RCC 7860 (cell line): ENCODE measurements around the gene SLC39A1.

Experiments
- DNase-seq: peaks from one replicate; pipeline ENCODE4 v3.0.0-alpha.2; 2015; ENCODE audit warnings: low spot score
- FAIRE-seq: peaks from 2 replicates; lab custom pipeline; 2012; peaks lifted over from hg19 to GRCh38; lab: Jason Lieb, UNC

The SLC39A1 gene

GRCh38 chr1:153953859-153954365 is 9.4 kb downstream of the SLC39A1 start:
- DNase-seq (no peak), FAIRE-seq (no peak)

GRCh38 chr1:153951801-153952200 is 11.5 kb downstream of the SLC39A1 start:
- no peak for FAIRE-seq
- DNase-seq: no peak

GRCh38 chr1:153951183-153951582 is 12.2 kb downstream of the SLC39A1 start:
- FAIRE-seq: no peak
- no peak for DNase-seq

- DNase-seq (peak; percentile 67), FAIRE-seq (no peak)
Observed at GRCh38 chr1:153946622-153947241, 16.6 kb downstream of the SLC39A1 start, which contains the start of gene DENND4B. Gene DENND4B, minus strand, starts transcription at chr1:153946718. Its CDS starts 2,344 bp downstream, at chr1:153944374.

- DNase-seq: peak; percentile 40
- FAIRE-seq: no peak
Observed at GRCh38 chr1:153945795-153946621, 17.3 kb downstream of the SLC39A1 start.

GRCh38 chr1:153945131-153945794 is 18.1 kb downstream of the SLC39A1 start:
- FAIRE-seq (no peak), DNase-seq (peak; percentile 4)

GRCh38 chr1:153944827-153945117 is 18.6 kb downstream of the SLC39A1 start:
- FAIRE-seq (no peak), DNase-seq (no peak)

- DNase-seq: no peak
- FAIRE-seq: no peak
Observed at GRCh38 chr1:153944005-153944826, 19.1 kb downstream of the SLC39A1 start.

GRCh38 chr1:153942766-153943549 is 20.4 kb downstream of the SLC39A1 start:
- DNase-seq (no peak), FAIRE-seq (no peak)

GRCh38 chr1:153941826-153942725 is 21.3 kb downstream of the SLC39A1 start:
- DNase-seq: no peak
- no peak for FAIRE-seq

- DNase-seq (no peak), FAIRE-seq (no peak)
Observed at GRCh38 chr1:153940756-153941155, 22.6 kb downstream of the SLC39A1 start.

GRCh38 chr1:153939476-153939875 is 23.9 kb downstream of the SLC39A1 start:
- FAIRE-seq (no peak), DNase-seq (no peak)

GRCh38 chr1:153938996-153939395 is 24.3 kb downstream of the SLC39A1 start:
- no peak for DNase-seq

GRCh38 chr1:153937331-153937730 is 26.0 kb downstream of the SLC39A1 start:
- FAIRE-seq (no peak), DNase-seq (no peak)

More at GRCh38 chr1:153938996-153939395, 24.3 kb downstream of the SLC39A1 start:
- no peak for FAIRE-seq

- DNase-seq (no peak), FAIRE-seq (no peak)
Observed at GRCh38 chr1:153936011-153936802, 27.1 kb downstream of the SLC39A1 start.

- DNase-seq: no peak
- FAIRE-seq: no peak
Observed at GRCh38 chr1:153934746-153935145, 28.6 kb downstream of the SLC39A1 start.

- DNase-seq (no peak), FAIRE-seq (no peak)
Observed at GRCh38 chr1:153933955-153934354, 29.4 kb downstream of the SLC39A1 start.

- DNase-seq (no peak), FAIRE-seq (no peak)
Observed at GRCh38 chr1:153933430-153933829, 29.9 kb downstream of the SLC39A1 start.
